RWPE2 (cell line): ENCODE measurements around the gene CAMP.
A peak's percentile ranks its signal among the peaks of the same experiment; 100 is the strongest.

ENCODE experiments used
- ATAC-seq: fragments of 200-7000 bp; cut with Tn5 transposase; 3 replicates; pipeline ENCODE4 v1.9.1; 2021; ENCODE audit warnings: low read depth
- DNase-seq: peaks from one replicate; pipeline ENCODE4 v3.0.0-alpha.2; 2020; ENCODE audit warnings: low spot score
- H3K27ac ChIP-seq: fragments of 450-650 bp; 2 replicates; pipeline ENCODE4 v1.5.1; 2017; ENCODE audit warnings: mild to moderate bottlenecking; ENCODE audit not compliant: poor library complexity, severe bottlenecking
- H3K27me3 ChIP-seq: fragments of 250-450 bp; sonication (Bioruptor Pico); 2 replicates; pipeline ENCODE4 v1.5.1; 2021; ENCODE audit warnings: mild to moderate bottlenecking, moderate library complexity; ENCODE audit not compliant: insufficient read depth, poor library complexity, severe bottlenecking
- H3K36me3 ChIP-seq: fragments of 250-450 bp; sonication (Bioruptor Pico); 2 replicates; pipeline ENCODE4 v1.5.1; 2020; ENCODE audit warnings: low read depth, mild to moderate bottlenecking, moderate library complexity
- H3K4me1 ChIP-seq: fragments of 250-450 bp; sonication (Bioruptor Pico); 2 replicates; pipeline ENCODE4 v1.5.1; 2021; ENCODE audit warnings: mild to moderate bottlenecking, moderate library complexity; ENCODE audit not compliant: insufficient read depth, poor library complexity, severe bottlenecking
- H3K4me3 ChIP-seq: fragments of 250-450 bp; sonication (Bioruptor Pico); 2 replicates; pipeline ENCODE4 v1.5.1; 2021; ENCODE audit warnings: mild to moderate bottlenecking, moderate library complexity; ENCODE audit not compliant: severe bottlenecking
- H3K9me3 ChIP-seq: fragments of 250-450 bp; sonication (Bioruptor Pico); 2 replicates; pipeline ENCODE4 v1.5.1; 2021; ENCODE audit warnings: mild to moderate bottlenecking, moderate library complexity; ENCODE audit not compliant: severe bottlenecking
- TF ChIP-seq, protein P1 (sequence below): fragments of 450-650 bp; IDR thresholded peaks from one replicate; pipeline ENCODE4 v1.5.1; 2017; ENCODE audit warnings: mild to moderate bottlenecking, moderate library complexity; ENCODE audit not compliant: poor library complexity, severe bottlenecking

CAMP gene

DNA sequence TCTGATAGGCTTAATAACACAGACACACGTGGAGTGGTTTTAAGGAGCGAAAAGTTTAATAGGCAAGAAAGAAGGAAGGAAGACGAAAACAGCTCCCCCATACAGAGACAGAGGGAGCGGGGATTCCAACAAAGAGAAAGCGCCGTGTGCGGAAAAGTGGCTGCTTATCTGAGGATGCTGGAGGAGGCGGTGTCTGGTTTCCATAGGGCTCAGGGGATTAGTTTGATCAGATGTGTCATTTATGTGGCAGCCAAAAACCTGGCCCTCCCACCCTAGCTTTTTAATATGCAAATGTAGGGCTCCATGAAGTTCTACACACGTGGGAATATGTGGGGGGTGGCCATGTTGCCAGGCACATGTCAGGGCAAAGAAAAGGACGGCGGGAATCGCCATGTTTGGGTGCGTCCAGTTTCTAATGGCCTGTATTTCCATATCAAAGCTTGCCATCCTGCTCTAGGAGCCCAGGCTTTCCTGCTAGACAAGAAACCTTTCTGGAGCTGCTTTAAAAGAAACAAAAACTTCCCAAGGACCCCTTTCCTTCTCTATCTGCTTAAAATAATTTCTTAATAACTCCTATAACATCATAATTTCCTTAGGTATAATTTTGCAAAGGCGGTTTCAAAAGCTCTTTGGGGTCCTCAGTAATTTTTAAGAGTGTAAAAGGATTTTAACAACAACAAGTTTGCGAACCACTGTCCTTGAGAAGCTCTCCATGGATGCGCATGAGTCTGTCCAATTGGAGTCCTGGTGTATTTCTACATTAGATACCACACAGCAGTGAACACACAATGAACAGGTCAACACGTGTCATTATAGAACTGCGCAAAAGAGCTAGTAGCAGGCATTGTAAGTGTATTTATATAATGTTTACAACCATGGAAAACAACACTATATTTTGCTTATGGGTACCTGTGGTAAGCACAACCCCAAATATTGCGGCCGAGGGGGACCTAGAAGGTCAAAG, 17.0 kb downstream of the CAMP start:
- H3K27ac ChIP-seq: peak overlapping the region; percentile 53
- H3K9me3 ChIP-seq: no peaks in the 10 kb centered on the region
- H3K4me3 ChIP-seq: peak overlapping the region; percentile 79
- peaks cover 5% of the 10 kb centered on the region for H3K36me3 ChIP-seq
- peaks cover 7% of the 10 kb centered on the region for H3K4me1 ChIP-seq
- no peak for ATAC-seq
- no peaks in the 10 kb centered on the region for H3K27me3 ChIP-seq
- no peak for DNase-seq
- TF ChIP-seq, protein P1, sequence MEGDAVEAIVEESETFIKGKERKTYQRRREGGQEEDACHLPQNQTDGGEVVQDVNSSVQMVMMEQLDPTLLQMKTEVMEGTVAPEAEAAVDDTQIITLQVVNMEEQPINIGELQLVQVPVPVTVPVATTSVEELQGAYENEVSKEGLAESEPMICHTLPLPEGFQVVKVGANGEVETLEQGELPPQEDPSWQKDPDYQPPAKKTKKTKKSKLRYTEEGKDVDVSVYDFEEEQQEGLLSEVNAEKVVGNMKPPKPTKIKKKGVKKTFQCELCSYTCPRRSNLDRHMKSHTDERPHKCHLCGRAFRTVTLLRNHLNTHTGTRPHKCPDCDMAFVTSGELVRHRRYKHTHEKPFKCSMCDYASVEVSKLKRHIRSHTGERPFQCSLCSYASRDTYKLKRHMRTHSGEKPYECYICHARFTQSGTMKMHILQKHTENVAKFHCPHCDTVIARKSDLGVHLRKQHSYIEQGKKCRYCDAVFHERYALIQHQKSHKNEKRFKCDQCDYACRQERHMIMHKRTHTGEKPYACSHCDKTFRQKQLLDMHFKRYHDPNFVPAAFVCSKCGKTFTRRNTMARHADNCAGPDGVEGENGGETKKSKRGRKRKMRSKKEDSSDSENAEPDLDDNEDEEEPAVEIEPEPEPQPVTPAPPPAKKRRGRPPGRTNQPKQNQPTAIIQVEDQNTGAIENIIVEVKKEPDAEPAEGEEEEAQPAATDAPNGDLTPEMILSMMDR: no peak

DNA sequence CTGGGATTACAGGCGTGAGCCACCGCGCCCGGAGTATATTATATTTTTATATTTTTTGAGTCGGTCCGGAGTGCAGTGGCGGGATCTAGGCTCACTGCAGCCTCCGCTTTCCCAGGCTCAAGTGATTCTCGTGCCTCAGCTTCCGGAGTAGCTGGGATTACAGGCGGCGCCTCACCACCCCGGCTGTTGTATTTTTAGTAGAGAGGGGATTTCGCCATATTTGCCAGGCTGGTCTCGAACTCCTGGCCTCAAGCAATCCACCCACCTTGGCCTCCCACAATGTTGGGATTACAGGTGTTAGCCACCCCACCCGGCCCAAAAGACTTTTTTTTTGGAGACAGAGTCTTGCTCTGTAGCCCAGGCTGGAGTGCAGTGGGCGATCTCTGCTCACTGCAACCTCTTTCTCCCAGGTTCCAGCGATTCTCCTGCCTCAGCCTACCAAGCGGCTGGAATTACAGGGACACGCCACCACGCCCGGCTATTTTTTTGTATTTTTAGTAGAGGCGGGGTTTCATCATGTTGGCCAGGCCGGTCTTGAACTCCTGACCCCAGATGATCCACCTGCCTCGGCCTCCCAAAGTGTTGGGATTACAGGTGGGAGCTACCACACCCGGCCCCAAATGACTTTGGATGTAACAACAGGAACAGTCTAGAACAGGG, 18.6 kb downstream of the CAMP start:
- Histone ChIP-seq H3K9me3 (no peaks in the 10 kb centered on the region), H3K27me3 (no peaks in the 10 kb centered on the region), H3K36me3 (peaks cover 10% of the 10 kb centered on the region), H3K27ac (peak overlapping the region; percentile 53), H3K4me3 (peak overlapping the region; percentile 79), H3K4me1 (peaks cover 7% of the 10 kb centered on the region)
- TF ChIP-seq, protein P1: no peak
- DNase-seq: no peak
- ATAC-seq: no peak

DNA sequence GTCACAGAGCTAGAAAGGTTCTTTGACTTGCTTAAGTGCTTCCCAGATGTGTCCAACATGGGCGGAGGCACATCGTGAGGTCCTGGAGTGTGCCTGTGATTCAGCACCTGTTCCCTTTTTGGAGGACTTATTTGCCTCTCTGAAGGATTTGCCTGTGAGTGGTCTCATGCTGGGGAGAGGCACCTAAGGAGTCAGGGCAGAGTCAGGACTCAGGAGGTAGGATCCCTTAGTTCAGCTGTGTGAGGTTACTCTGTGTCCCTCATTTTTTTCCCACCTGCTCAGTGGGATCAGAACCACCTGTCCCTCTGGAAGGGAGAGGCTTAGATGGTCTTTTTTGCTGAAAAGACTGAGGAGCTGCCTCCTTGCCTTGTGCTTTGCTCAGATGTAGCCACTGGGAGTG, 20.6 kb downstream of the CAMP start:
- DNase-seq (no peak), ATAC-seq (no peak)
- H3K9me3 ChIP-seq: no peaks in the 10 kb centered on the region
- H3K4me1 ChIP-seq: peaks cover 7% of the 10 kb centered on the region
- TF ChIP-seq, protein P1: no peak
- no peak overlapping the region for H3K27ac ChIP-seq
- H3K27me3 ChIP-seq: no peaks in the 10 kb centered on the region
- peaks cover 24% of the 10 kb centered on the region for H3K36me3 ChIP-seq
- no peak overlapping the region for H3K4me3 ChIP-seq

DNA sequence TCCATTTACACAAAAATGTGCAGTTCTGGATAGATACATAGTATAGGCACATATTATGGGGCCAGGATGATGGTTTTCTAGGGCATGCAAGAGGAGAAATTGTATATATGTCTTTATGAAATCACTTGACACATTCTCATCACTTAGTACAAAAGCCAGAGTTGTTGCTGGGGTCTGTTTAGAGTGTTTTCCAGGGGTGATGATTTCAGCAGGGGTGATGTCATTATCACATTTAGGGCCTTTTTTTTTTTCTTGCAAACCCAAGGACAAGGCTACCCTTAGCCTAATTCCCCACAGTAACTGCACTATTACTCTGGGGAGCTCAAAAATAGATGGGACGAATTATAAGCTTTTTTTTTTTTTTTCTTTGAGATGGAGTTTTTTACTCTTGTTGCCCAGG, 21.2 kb downstream of the CAMP start:
- Histone ChIP-seq H3K27me3 (no peaks in the 10 kb centered on the region), H3K4me1 (peaks cover 7% of the 10 kb centered on the region), H3K9me3 (no peaks in the 10 kb centered on the region), H3K4me3 (no peak overlapping the region), H3K27ac (no peak overlapping the region), H3K36me3 (peaks cover 30% of the 10 kb centered on the region)
- ATAC-seq (no peak), DNase-seq (no peak)
- TF ChIP-seq, protein P1: no peak
